ENCODE data around the gene SLC8B1. TPM values are rescaled to one million over a fixed set of nuclear protein-coding genes. Genes with fewer than 3 reads are reported as not detected.

Gene SLC8B1
- total RNA-seq, 1 donor: 19.5 TPM

DNA sequence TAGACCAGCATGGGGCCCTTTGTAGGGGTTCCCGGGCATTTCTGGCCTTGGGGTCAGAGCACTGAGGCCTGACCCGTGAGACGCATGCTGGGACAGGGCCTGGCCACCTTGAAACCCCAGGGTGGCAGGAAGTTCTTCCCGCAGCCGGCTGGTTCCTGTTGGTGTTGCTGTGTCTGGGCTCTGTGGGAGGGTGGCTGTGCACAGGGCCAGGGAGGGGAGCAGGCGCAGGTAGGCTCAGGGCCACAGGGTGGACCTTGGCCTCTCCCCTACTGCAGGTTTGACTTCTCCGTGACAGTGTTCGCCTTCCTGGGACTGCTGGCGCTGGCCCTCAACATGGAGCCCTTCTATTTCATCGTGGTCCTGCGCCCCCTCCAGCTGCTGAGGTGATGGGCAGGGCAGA is 48.2 kb downstream of the SLC8B1 start:
- Histone ChIP-seq H3K4me2 (ENCODE audit: insufficient read depth, low read length) (no peak overlapping the region), H3K4me1 (ENCODE audit: insufficient read depth, low read length) (peaks cover 10% of the 10 kb centered on the region), H2AFZ (ENCODE audit: low read length) (no peak overlapping the region), H4K20me1 (ENCODE audit: insufficient read depth, low read length) (peaks cover 3% of the 10 kb centered on the region), H3K4me3 (ENCODE audit: insufficient read depth, low read length) (no peak overlapping the region), H3K36me3 (ENCODE audit: insufficient read depth, low read length) (peaks cover 15% of the 10 kb centered on the region), H3K27ac (ENCODE audit: low read depth, low read length) (no peak overlapping the region), H3K9me3 (ENCODE audit: low read depth, low read length) (no peaks in the 10 kb centered on the region), H3K27me3 (ENCODE audit: insufficient read depth, low read length) (no peaks in the 10 kb centered on the region), H3K79me2 (ENCODE audit: insufficient read depth, low read length) (no peaks in the 10 kb centered on the region)
- DNase-seq (ENCODE audit: insufficient read length, low spot score, missing footprints): peak; percentile 46
- TF ChIP-seq, protein P1, sequence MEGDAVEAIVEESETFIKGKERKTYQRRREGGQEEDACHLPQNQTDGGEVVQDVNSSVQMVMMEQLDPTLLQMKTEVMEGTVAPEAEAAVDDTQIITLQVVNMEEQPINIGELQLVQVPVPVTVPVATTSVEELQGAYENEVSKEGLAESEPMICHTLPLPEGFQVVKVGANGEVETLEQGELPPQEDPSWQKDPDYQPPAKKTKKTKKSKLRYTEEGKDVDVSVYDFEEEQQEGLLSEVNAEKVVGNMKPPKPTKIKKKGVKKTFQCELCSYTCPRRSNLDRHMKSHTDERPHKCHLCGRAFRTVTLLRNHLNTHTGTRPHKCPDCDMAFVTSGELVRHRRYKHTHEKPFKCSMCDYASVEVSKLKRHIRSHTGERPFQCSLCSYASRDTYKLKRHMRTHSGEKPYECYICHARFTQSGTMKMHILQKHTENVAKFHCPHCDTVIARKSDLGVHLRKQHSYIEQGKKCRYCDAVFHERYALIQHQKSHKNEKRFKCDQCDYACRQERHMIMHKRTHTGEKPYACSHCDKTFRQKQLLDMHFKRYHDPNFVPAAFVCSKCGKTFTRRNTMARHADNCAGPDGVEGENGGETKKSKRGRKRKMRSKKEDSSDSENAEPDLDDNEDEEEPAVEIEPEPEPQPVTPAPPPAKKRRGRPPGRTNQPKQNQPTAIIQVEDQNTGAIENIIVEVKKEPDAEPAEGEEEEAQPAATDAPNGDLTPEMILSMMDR (IDR thresholded peaks at IDR 0.05; ENCODE audit: extremely low read depth, low read depth, low read length): no peak

DNA sequence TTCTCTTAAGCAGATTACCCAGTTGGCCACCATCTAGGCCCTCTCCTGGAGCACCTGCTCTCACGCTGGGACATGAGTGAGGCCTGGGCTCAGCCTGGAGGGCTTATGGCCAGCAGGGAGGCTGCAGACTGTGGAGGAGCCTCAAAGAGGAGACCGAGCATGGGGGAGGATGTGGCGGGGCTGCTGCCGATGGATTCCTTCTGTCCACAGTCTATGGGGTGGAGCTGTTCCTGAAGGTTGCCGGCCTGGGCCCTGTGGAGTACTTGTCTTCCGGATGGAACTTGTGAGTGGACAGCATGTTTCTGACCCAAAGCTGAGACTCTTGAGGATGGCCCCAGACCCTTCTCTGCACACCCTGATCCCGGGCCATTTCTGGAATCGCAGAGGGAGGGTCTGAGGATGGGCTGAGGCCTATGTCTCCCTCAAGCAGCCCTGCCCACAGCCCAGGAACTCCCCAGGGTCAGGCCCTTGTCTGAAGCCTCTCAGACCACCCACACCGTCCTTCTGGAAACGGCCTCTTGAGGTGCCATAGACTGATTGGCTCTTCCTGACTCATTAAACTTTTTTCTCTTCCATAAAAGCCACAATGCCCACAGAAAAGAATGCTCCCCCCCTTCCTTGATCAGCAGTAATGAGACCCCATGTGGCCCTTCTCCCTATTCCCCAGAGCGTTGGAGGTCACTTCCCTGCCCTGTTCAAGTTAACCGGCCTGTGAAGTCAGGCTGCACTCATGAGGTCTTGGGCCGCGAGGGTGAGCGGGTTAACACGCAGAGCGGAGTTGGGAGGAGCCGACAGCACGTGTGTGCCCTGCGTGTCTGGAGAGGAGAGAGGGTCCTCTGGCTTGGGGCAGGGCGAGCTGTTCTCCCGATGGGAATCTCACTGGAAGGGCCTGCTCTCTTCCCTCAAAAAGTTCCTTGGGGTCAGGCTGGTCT is 49.0 kb downstream of the SLC8B1 start:
- Histone ChIP-seq H3K9me3 (ENCODE audit: low read depth, low read length) (no peaks in the 10 kb centered on the region), H3K4me1 (ENCODE audit: insufficient read depth, low read length) (peaks cover 7% of the 10 kb centered on the region), H3K36me3 (ENCODE audit: insufficient read depth, low read length) (peaks cover 11% of the 10 kb centered on the region), H3K79me2 (ENCODE audit: insufficient read depth, low read length) (no peaks in the 10 kb centered on the region), H3K4me3 (ENCODE audit: insufficient read depth, low read length) (no peak overlapping the region), H4K20me1 (ENCODE audit: insufficient read depth, low read length) (peaks cover 3% of the 10 kb centered on the region), H3K4me2 (ENCODE audit: insufficient read depth, low read length) (no peak overlapping the region), H3K27ac (ENCODE audit: low read depth, low read length) (no peak overlapping the region), H3K27me3 (ENCODE audit: insufficient read depth, low read length) (no peaks in the 10 kb centered on the region), H2AFZ (ENCODE audit: low read length) (no peak overlapping the region)
- TF ChIP-seq, protein P1 (IDR thresholded peaks at IDR 0.05; ENCODE audit: extremely low read depth, low read depth, low read length): no peak
- peak; percentile 37 for DNase-seq (ENCODE audit: insufficient read length, low spot score, missing footprints)

DNA sequence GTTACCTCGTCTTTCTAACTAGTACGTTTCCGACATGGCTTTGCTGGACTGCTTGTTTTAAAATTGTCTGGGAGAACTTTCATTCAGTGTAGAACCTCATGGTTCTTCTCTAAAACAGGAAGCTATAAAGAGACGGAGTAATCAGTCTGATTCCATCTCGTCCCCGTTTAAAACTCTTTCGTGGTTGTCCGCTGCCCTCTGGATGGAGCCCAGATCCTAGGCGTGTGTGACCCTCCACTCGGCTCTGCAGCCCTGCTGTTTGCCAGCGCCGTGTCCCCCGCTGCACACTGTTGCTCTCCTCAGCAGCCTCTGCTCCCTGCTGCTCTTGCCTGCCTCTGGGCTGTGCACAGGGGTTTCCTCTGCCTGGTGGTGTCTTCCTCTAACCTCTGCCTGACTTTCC is 50.2 kb downstream of the SLC8B1 start:
- Histone ChIP-seq H3K4me3 (ENCODE audit: insufficient read depth, low read length) (no peak overlapping the region), H3K4me2 (ENCODE audit: insufficient read depth, low read length) (no peak overlapping the region), H3K4me1 (ENCODE audit: insufficient read depth, low read length) (peaks cover 7% of the 10 kb centered on the region), H3K27ac (ENCODE audit: low read depth, low read length) (no peak overlapping the region), H3K9me3 (ENCODE audit: low read depth, low read length) (no peaks in the 10 kb centered on the region), H3K36me3 (ENCODE audit: insufficient read depth, low read length) (peaks cover 10% of the 10 kb centered on the region), H3K79me2 (ENCODE audit: insufficient read depth, low read length) (no peaks in the 10 kb centered on the region), H4K20me1 (ENCODE audit: insufficient read depth, low read length) (peaks cover 2% of the 10 kb centered on the region), H3K27me3 (ENCODE audit: insufficient read depth, low read length) (no peaks in the 10 kb centered on the region), H2AFZ (ENCODE audit: low read length) (no peak overlapping the region)
- TF ChIP-seq, protein P1 (IDR thresholded peaks at IDR 0.05; ENCODE audit: extremely low read depth, low read depth, low read length): no peak
- DNase-seq (ENCODE audit: insufficient read length, low spot score, missing footprints): no peak

DNA sequence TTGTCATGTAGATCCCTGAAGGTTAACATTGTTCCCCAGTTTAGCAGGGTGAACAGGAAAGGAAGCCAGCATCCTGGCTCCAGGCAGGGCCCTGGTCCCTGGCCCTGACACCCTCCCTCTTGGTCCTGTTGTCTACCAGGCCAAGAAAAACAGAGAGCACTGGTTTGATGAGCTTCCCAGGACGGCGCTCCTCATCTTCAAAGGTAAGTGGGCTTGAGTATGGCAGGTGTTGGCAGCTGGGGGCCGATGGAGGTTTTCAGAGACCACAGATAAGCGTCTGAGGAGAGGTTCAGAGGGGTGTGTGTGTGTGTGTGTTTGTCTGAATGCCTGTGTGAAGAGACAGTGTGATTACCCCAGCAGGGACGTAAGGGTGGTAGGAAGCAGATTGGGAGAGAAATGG is 56.3 kb downstream of the SLC8B1 start:
- Histone ChIP-seq H3K36me3 (ENCODE audit: insufficient read depth, low read length) (peaks cover 37% of the 10 kb centered on the region), H4K20me1 (ENCODE audit: insufficient read depth, low read length) (no peaks in the 10 kb centered on the region), H3K27me3 (ENCODE audit: insufficient read depth, low read length) (no peaks in the 10 kb centered on the region), H2AFZ (ENCODE audit: low read length) (no peak overlapping the region), H3K4me2 (ENCODE audit: insufficient read depth, low read length) (no peak overlapping the region), H3K79me2 (ENCODE audit: insufficient read depth, low read length) (no peaks in the 10 kb centered on the region), H3K27ac (ENCODE audit: low read depth, low read length) (no peak overlapping the region), H3K4me3 (ENCODE audit: insufficient read depth, low read length) (no peak overlapping the region), H3K4me1 (ENCODE audit: insufficient read depth, low read length) (no peaks in the 10 kb centered on the region), H3K9me3 (ENCODE audit: low read depth, low read length) (no peaks in the 10 kb centered on the region)
- TF ChIP-seq, protein P1 (IDR thresholded peaks at IDR 0.05; ENCODE audit: extremely low read depth, low read depth, low read length): no peak
- no peak for DNase-seq (ENCODE audit: insufficient read length, low spot score, missing footprints)
